Endodermal cell (in vitro differentiated cells): ENCODE data around the gene TPRG1L. TPM values are rescaled to one million over a fixed set of nuclear protein-coding genes. Genes with fewer than 3 reads are reported as not detected.

Experiments
- DNase-seq: peaks from one replicate; pipeline ENCODE4 v3.0.0-alpha.2; 2017
- H3K27ac ChIP-seq: 2 replicates; pipeline ENCODE4 v1.5.1; 2013; ENCODE audit warnings: mild to moderate bottlenecking, low read depth, low read length, moderate library complexity
- H3K27me3 ChIP-seq: 2 replicates; pipeline ENCODE4 v1.6.1; 2013; ENCODE audit warnings: mild to moderate bottlenecking, low read length, moderate library complexity; ENCODE audit not compliant: insufficient read depth, control insufficient read depth, poor library complexity, severe bottlenecking
- H3K36me3 ChIP-seq: 2 replicates; pipeline ENCODE4 v1.7.0; 2013; ENCODE audit warnings: mild to moderate bottlenecking, low read length, moderate library complexity; ENCODE audit not compliant: control insufficient read depth, insufficient read depth
- H3K4me1 ChIP-seq: one replicate; pipeline ENCODE4 v1.7.0; 2013; ENCODE audit warnings: low read length; ENCODE audit not compliant: control insufficient read depth, insufficient read depth
- H3K4me3 ChIP-seq: 2 replicates; pipeline ENCODE4 v1.5.1; 2013; ENCODE audit warnings: mild to moderate bottlenecking, low read length, moderate library complexity
- H3K9ac ChIP-seq: 2 replicates; pipeline ENCODE4 v1.6.1; 2013; ENCODE audit warnings: mild to moderate bottlenecking, low read length, moderate library complexity; ENCODE audit not compliant: poor library complexity, severe bottlenecking; ENCODE audit errors: extremely low read depth
- H3K9me3 ChIP-seq: 2 replicates; pipeline ENCODE4 v1.6.1; 2013; ENCODE audit warnings: mild to moderate bottlenecking, low read length, moderate library complexity; ENCODE audit not compliant: control insufficient read depth
- H3K27ac Mint-ChIP-seq: 2 replicates; pipeline ENCODE4 v1.8.0; 2020; ENCODE audit warnings: mixed read lengths
- H3K27me3 Mint-ChIP-seq: 2 replicates; pipeline ENCODE4 v1.8.0; 2021; ENCODE audit warnings: mild to moderate bottlenecking, mixed read lengths; ENCODE audit not compliant: insufficient read depth
- H3K36me3 Mint-ChIP-seq: 2 replicates; pipeline ENCODE4 v1.8.0; 2020; ENCODE audit warnings: low read depth, mixed read lengths
- H3K4me1 Mint-ChIP-seq: 2 replicates; pipeline ENCODE4 v1.8.0; 2020; ENCODE audit warnings: mixed read lengths
- H3K4me3 Mint-ChIP-seq: 2 replicates; pipeline ENCODE4 v1.8.0; 2020; ENCODE audit warnings: mild to moderate bottlenecking, moderate library complexity, mixed read lengths
- H3K9me3 Mint-ChIP-seq: 2 replicates; pipeline ENCODE4 v1.8.0; 2020; ENCODE audit warnings: mild to moderate bottlenecking, mixed read lengths
- CTCF ChIP-seq: fragments of 200-600 bp; sonication (generic); conservative IDR thresholded peaks from 2 replicates; pipeline ENCODE4 v1.5.0; 2021; ENCODE audit warnings: antibody characterized with exemption, mild to moderate bottlenecking
- WGBS, 2 experiments: methylation state at CpG; one replicate each; pipeline versions ENCODE4 v1.1.5 to v1.1.7; 2013; ENCODE audit warnings: missing lambda C conversion rate in 2 of 2, mixed read lengths in 1 of 2; ENCODE audit not compliant: insufficient coverage in 1 of 2, insufficient read length in 1 of 2; 5-methylcytosine and 5-hydroxymethylcytosine counted together
- total RNA-seq, 2 donors: library from RNA; stranded (reverse); fragmentation: NEBNext Ultra II Directional in 1 of 2; extraction: Animal tissue kit (Norgen Biotek cat#: 25700) in 1 of 2; gene quantifications; 2 replicates in 1 of 2; 3 replicates in 1 of 2; pipeline ENCODE4 v1.2.1, GENCODE V29; 2021

TPRG1L gene
- total RNA-seq, 2 donors from 2014 or later = 50.4 to 56.4 TPM

DNA sequence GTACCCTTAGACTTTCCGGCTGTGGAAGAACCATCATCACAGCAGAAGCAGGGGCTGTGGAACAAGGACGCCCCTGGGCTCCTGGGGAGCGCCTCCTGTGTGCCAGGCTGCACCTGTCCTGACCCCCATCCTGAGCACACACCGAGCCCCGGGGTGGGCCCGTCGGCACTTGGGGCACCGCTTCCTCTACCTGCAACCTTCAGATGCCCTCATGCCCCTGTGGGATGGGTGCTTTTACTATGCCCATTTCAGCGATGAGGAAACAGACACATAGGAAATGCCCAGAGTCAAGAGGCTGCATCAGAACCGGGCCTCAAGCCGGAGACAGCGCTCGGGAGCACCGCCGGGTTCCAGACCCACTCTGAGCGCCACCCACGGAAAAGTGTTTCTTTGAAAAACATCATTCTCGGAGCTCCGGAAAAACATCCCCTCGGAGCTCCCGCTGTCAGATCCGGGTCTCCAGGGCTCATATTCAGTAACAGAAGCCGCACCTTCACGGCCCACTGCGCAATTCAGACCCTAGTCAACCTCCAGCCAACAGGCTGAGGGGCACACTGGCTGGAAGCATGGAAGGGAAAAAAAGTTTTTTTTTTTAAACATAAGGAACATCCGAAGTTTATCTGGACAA, 8.0 kb downstream of the TPRG1L start:
- Histone ChIP-seq H3K4me1 (no peaks in the 10 kb centered on the region), H3K4me3 (no peak overlapping the region), H3K9ac (no peak overlapping the region), H3K9me3 (no peaks in the 10 kb centered on the region), H3K27me3 (no peaks in the 10 kb centered on the region), H3K36me3 (peaks cover 43% of the 10 kb centered on the region), H3K27ac (no peak overlapping the region)
- Mint-ChIP-seq H3K27ac (no peak overlapping the region), H3K4me1 (no peaks in the 10 kb centered on the region), H3K27me3 (no peaks in the 10 kb centered on the region), H3K36me3 (peaks cover 52% of the 10 kb centered on the region), H3K9me3 (no peaks in the 10 kb centered on the region), H3K4me3 (no peak overlapping the region)
- TF ChIP-seq CTCF = no peak
- no peak for DNase-seq
- 94 to 98% methylated on average over 20 to 26 of the region's 26 CpGs for WGBS, 2 experiments

- WGBS, 2 experiments = 94 to 98% methylated on average over 26 to 28 of the region's 28 CpGs
- Mint-ChIP-seq H3K9me3 (no peaks in the 10 kb centered on the region), H3K27me3 (no peaks in the 10 kb centered on the region), H3K36me3 (peaks cover 53% of the 10 kb centered on the region), H3K4me3 (no peak overlapping the region), H3K27ac (no peak overlapping the region), H3K4me1 (no peaks in the 10 kb centered on the region)
- no peaks in the 10 kb centered on the region for H3K4me1 ChIP-seq
- no peaks in the 10 kb centered on the region for H3K9me3 ChIP-seq
- no peak overlapping the region for H3K9ac ChIP-seq
- DNase-seq = no peak
- no peak for TF ChIP-seq CTCF
- H3K27me3 ChIP-seq = no peaks in the 10 kb centered on the region
- H3K4me3 ChIP-seq = no peak overlapping the region
- peaks cover 42% of the 10 kb centered on the region for H3K36me3 ChIP-seq
- H3K27ac ChIP-seq = no peak overlapping the region
These were observed 8.7 kb downstream of the TPRG1L start for GRCh38 chr1:3633344-3634058.

GRCh38 chr1:3634059-3634800, 9.4 kb downstream of the TPRG1L start:
- Mint-ChIP-seq H3K36me3 (peaks cover 54% of the 10 kb centered on the region), H3K4me3 (no peak overlapping the region), H3K4me1 (no peaks in the 10 kb centered on the region), H3K9me3 (no peaks in the 10 kb centered on the region), H3K27ac (peak overlapping the region; percentile 10), H3K27me3 (no peaks in the 10 kb centered on the region)
- Histone ChIP-seq H3K4me1 (no peaks in the 10 kb centered on the region), H3K27ac (no peak overlapping the region), H3K4me3 (no peak overlapping the region), H3K27me3 (no peaks in the 10 kb centered on the region), H3K36me3 (peaks cover 38% of the 10 kb centered on the region), H3K9me3 (no peaks in the 10 kb centered on the region), H3K9ac (no peak overlapping the region)
- 94 to 97% methylated on average over 22 of the region's 22 CpGs for WGBS, 2 experiments
- no peak for DNase-seq
- TF ChIP-seq CTCF = no peak
